Activated T-cell treated with anti-CD3 and anti-CD28 coated beads for 48 hours (primary cell): ENCODE data around the gene PKN3.

Experiments used
- DNase-seq: peaks from one replicate; pipeline ENCODE4 v3.0.0-alpha.2; 2020; ENCODE audit warnings: low read depth

The PKN3 gene

GRCh38 chr9:128716581-128717254 lies 14.4 kb downstream of the PKN3 start:
- no peak for DNase-seq

GRCh38 chr9:128718047-128718446 lies 15.7 kb downstream of the PKN3 start:
- DNase-seq = no peak

GRCh38 chr9:128718475-128718874 lies 16.2 kb downstream of the PKN3 start:
- no peak for DNase-seq

GRCh38 chr9:128719919-128720605 lies 17.8 kb downstream of the PKN3 start:
- DNase-seq = no peak

GRCh38 chr9:128720841-128721486 lies 18.7 kb downstream of the PKN3 start:
- no peak for DNase-seq

- DNase-seq = no peak
These were observed 19.2 kb downstream of the PKN3 start for GRCh38 chr9:128721487-128722010.

GRCh38 chr9:128722380-128723351 lies 20.4 kb downstream of the PKN3 start:
- no peak for DNase-seq

- no peak for DNase-seq
These were observed 21.1 kb downstream of the PKN3 start for GRCh38 chr9:128723352-128723865.

- DNase-seq = peak; percentile 99
These were observed 21.8 kb downstream of the PKN3 start, which contains the start of gene ZDHHC12 for GRCh38 chr9:128723866-128724743. Gene ZDHHC12, minus strand, starts transcription at chr9:128724127. Its CDS starts 34 bp downstream, at chr9:128724093.

- DNase-seq = peak; percentile 33
These were observed 22.5 kb downstream of the PKN3 start for GRCh38 chr9:128724744-128725211.

- no peak for DNase-seq
These were observed 25.4 kb downstream of the PKN3 start for GRCh38 chr9:128727640-128728248.

GRCh38 chr9:128728298-128728697 lies 26.0 kb downstream of the PKN3 start:
- DNase-seq = no peak

GRCh38 chr9:128729302-128729701 lies 27.0 kb downstream of the PKN3 start:
- no peak for DNase-seq

GRCh38 chr9:128729766-128730517 lies 27.6 kb downstream of the PKN3 start:
- no peak for DNase-seq

GRCh38 chr9:128731093-128731492 lies 28.8 kb downstream of the PKN3 start:
- no peak for DNase-seq

GRCh38 chr9:128731691-128732090 lies 29.4 kb downstream of the PKN3 start:
- DNase-seq = no peak

GRCh38 chr9:128732576-128732975 lies 30.3 kb downstream of the PKN3 start:
- no peak for DNase-seq

- no peak for DNase-seq
These were observed 31.0 kb downstream of the PKN3 start for GRCh38 chr9:128733256-128733655.

GRCh38 chr9:128735373-128735772 lies 33.1 kb downstream of the PKN3 start:
- DNase-seq = no peak
